Transverse colon (tissue), 3 donors: ENCODE data around the gene MCTP2.

ENCODE experiments used
- EP300 ChIP-seq: sonication (generic); formaldehyde crosslinking; IDR thresholded peaks from one replicate; pipeline ENCODE4 v1.6.1; 2017; ENCODE audit warnings: antibody characterized with exemption, low read depth
- POLR2A ChIP-seq: fragments of 450-650 bp; IDR thresholded peaks from one replicate; pipeline ENCODE4 v1.6.1; 2016; ENCODE audit warnings: antibody characterized with exemption, mild to moderate bottlenecking, moderate library complexity
- TF ChIP-seq, protein P1 (sequence below), 5 experiments: fragments of 200-600 bp in 3 of 5; fragments of 450-650 bp in 2 of 5; sonication (generic) in 3 of 5; IDR thresholded peaks; 1 replicate in 2 of 5; 2 replicates in 3 of 5; pipeline ENCODE4 v1.5.1; 2016 to 2017; ENCODE audit warnings: antibody characterized with exemption in 5 of 5, inconsistent platforms in 3 of 5, mild to moderate bottlenecking in 2 of 5, moderate library complexity in 1 of 5

DNA sequence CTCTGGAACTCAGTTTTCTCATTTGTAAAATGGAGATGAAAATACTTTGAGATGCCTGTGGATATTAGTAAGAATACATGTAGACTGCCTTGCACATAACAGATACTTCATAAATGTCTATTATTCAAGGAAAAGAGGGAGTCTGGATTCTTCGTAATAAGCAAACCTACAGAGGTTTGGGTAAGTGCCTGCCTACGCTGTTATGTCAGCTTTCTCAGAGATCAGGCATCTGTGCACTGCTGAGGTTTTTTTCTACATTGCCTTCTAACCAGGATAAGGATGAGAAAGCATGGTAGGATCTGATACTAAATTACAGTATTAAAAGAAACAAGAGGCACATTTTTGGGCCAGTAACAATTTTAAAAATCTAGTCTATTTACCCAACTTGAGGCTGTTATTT is 10.9 kb downstream of the MCTP2 start:
- TF ChIP-seq, protein P1, sequence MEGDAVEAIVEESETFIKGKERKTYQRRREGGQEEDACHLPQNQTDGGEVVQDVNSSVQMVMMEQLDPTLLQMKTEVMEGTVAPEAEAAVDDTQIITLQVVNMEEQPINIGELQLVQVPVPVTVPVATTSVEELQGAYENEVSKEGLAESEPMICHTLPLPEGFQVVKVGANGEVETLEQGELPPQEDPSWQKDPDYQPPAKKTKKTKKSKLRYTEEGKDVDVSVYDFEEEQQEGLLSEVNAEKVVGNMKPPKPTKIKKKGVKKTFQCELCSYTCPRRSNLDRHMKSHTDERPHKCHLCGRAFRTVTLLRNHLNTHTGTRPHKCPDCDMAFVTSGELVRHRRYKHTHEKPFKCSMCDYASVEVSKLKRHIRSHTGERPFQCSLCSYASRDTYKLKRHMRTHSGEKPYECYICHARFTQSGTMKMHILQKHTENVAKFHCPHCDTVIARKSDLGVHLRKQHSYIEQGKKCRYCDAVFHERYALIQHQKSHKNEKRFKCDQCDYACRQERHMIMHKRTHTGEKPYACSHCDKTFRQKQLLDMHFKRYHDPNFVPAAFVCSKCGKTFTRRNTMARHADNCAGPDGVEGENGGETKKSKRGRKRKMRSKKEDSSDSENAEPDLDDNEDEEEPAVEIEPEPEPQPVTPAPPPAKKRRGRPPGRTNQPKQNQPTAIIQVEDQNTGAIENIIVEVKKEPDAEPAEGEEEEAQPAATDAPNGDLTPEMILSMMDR (IDR thresholded peaks at IDR 0.05), result no peak
- TF ChIP-seq POLR2A (no peak), EP300 (no peak)
